ENCODE results near the gene PIGT. TPM values are rescaled to one million over a fixed set of nuclear protein-coding genes. Genes with fewer than 3 reads are reported as not detected.

The PIGT gene
- total RNA-seq, 1 experiment from 2014 or later: 108 TPM

GRCh38 chr20:45372241-45372640 lies 43.7 kb upstream of the PIGT start:
- TF ChIP-seq REST (IDR thresholded peaks at IDR 0.05; ENCODE audit: insufficient read depth in 1 of 2, low read depth in 2 of 2, low read length in 1 of 2) (no peak), TCF7L2 (IDR thresholded peaks at IDR 0.05; ENCODE audit: low read depth, low read length) (no peak), POLR2AphosphoS5 (IDR thresholded peaks at IDR 0.05; ENCODE audit: low read depth, low read length) (no peak), CTCF (IDR thresholded peaks at IDR 0.05) (no peak), SIN3A (IDR thresholded peaks at IDR 0.05; ENCODE audit: borderline replicate concordance, insufficient read depth, low read depth, low read length) (no peak)
- POLR2A ChIA-PET: no interaction called here
- ATAC-seq (no peak), DNase-seq (ENCODE audit: low read depth, low spot score) (no peak)
- H3K4me3 ChIP-seq (ENCODE audit: low read depth in 2 of 2, low read length in 2 of 2): no peak overlapping the region
- no peaks in the 10 kb centered on the region for H3K9me3 ChIP-seq (ENCODE audit: control insufficient read depth, insufficient read depth, low read depth, low read length)
- peaks cover 6% of the 10 kb centered on the region; the same call in 1 of the 2 replicates for H3K4me1 ChIP-seq (ENCODE audit: control insufficient read depth, insufficient read depth, low read length)
- no peaks in the 10 kb centered on the region for H3K27me3 ChIP-seq (ENCODE audit: control insufficient read depth, insufficient read depth, low read length)
- no TSS peak for BruUV-seq (replicated peaks)
- H3K27ac ChIP-seq (ENCODE audit: low read length): no peak overlapping the region
- intact Hi-C loops (cut with micrococcal nuclease; ENCODE audit: unreplicated experiment): loop anchor here (2.0 kb wide), 1 partner anchor 65 kb away; no protein-coding TSS in a partner anchor
- in situ Hi-C loops (cut with HindIII; ENCODE audit: low pct_unique_long_range_greater_than_20kb, low sequenced_read_pairs): no loop called here
- CTCF ChIA-PET: interaction anchor here (3.8 kb wide), 1 partner anchor 64 kb away, joined by 47 read pairs; no protein-coding TSS in a partner anchor
- no peaks in the 10 kb centered on the region; the same call in 1 of the 2 replicates for H3K36me3 ChIP-seq (ENCODE audit: control insufficient read depth, insufficient read depth, low read length)

GRCh38 chr20:45372646-45373352 lies 43.1 kb upstream of the PIGT start:
- POLR2A ChIA-PET: interaction anchor here (0.6 kb wide), 1 partner anchor 9 kb away, joined by 3 read pairs; no protein-coding TSS in a partner anchor
- BruUV-seq (replicated peaks): no TSS peak
- no peak for ATAC-seq
- no peak for DNase-seq (ENCODE audit: low read depth, low spot score)
- H3K4me1 ChIP-seq (ENCODE audit: control insufficient read depth, insufficient read depth, low read length): peaks cover 6% of the 10 kb centered on the region; the same call in 1 of the 2 replicates
- H3K27me3 ChIP-seq (ENCODE audit: control insufficient read depth, insufficient read depth, low read length): no peaks in the 10 kb centered on the region
- CTCF ChIA-PET: interaction anchor here (1.1 to 3.8 kb wide), 6 partner anchors 10 to 81 kb away, joined by 3 to 47 read pairs (median 7); partner anchors contain the start of gene SYS1
- in situ Hi-C loops (cut with HindIII; ENCODE audit: low pct_unique_long_range_greater_than_20kb, low sequenced_read_pairs) (no loop called here), intact Hi-C loops (cut with micrococcal nuclease; ENCODE audit: unreplicated experiment) (loop anchor here (2.0 kb wide), 1 partner anchor 64 kb away; no protein-coding TSS in a partner anchor)
- H3K36me3 ChIP-seq (ENCODE audit: control insufficient read depth, insufficient read depth, low read length): no peaks in the 10 kb centered on the region; the same call in 1 of the 2 replicates
- no peaks in the 10 kb centered on the region for H3K9me3 ChIP-seq (ENCODE audit: control insufficient read depth, insufficient read depth, low read depth, low read length)
- TF ChIP-seq POLR2AphosphoS5 (IDR thresholded peaks at IDR 0.05; ENCODE audit: low read depth, low read length) (no peak), CTCF (IDR thresholded peaks at IDR 0.05) (no peak), SIN3A (IDR thresholded peaks at IDR 0.05; ENCODE audit: borderline replicate concordance, insufficient read depth, low read depth, low read length) (no peak), REST (IDR thresholded peaks at IDR 0.05; ENCODE audit: insufficient read depth in 1 of 2, low read depth in 2 of 2, low read length in 1 of 2) (no peak)
- H3K4me3 ChIP-seq (ENCODE audit: low read depth in 2 of 2, low read length in 2 of 2): peak overlapping the region in 1 of 2 experiments; percentile 75; a peak in 1 of 4 replicates
- no peak overlapping the region; the same call in none of the 2 replicates for H3K27ac ChIP-seq (ENCODE audit: low read length)
